HG03457 (cell line): ENCODE measurements around the gene PLEKHA4.

Experiments
- ATAC-seq: cut with Tn5 transposase; IDR thresholded peaks from one replicate; pipeline ENCODE4 v1.9.1; 2021; ENCODE audit warnings: moderate number of reproducible peaks; ENCODE audit not compliant: unreplicated experiment

Gene PLEKHA4

DNA sequence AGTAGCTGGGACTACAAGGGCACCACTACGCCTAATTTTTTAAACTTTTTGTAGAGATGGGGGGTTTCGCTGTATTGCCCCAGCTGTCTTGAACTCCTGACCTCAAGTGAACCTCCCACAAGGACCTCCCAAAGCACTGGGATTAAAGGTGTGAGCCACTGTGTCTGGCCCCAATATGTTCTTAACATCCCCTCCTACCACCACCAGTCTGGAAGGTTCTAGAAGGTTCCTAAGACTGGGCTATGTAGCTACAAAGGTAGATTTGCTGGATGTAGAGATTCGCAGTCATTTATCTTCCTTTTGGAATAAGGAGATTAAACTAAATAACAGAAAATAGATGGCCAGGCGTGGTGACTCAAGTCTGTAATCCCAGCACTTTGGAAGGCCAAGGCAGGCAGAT, 37.5 kb downstream of the PLEKHA4 start:
- no peak for ATAC-seq

DNA sequence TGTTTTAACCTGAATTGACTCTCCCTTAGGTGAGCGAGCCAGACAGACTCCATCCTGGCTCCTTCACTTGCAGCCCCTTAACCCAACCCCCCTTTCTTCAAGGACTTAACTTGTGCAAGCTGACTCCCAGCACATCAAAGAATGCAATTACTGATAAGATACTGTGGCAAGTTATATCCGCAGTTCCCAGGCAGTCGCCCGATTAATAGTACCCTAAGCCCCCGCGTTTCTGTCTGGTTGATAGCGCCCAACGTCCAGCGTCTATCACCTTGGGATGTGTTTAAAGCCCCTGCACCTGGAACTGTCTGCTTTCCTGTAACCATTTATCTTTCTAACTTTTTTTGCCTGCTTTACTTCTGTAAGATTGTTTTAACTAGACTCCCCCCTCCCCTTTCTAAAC, 38.3 kb downstream of the PLEKHA4 start:
- no peak for ATAC-seq

DNA sequence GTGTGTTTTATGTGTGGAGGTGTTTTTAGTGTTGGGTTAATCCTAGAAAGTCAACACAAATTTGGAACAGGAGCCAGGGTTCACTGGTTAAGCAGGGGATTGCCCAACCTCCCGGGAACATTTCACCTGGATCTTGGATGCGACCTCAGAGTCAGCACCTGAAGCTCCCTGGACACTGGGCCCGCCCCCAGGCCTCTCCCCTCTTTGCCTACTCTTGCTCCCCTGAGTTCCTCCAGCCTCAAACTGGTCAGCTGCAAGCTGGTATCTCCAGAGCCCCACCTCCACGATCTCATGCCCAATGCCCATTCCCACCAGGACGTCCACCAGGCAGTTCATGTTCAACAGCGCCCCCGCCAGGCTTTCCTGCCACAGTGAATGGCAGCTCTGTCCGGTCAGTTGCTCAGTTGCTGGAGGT, 41.8 kb downstream of the PLEKHA4 start:
- no peak for ATAC-seq

DNA sequence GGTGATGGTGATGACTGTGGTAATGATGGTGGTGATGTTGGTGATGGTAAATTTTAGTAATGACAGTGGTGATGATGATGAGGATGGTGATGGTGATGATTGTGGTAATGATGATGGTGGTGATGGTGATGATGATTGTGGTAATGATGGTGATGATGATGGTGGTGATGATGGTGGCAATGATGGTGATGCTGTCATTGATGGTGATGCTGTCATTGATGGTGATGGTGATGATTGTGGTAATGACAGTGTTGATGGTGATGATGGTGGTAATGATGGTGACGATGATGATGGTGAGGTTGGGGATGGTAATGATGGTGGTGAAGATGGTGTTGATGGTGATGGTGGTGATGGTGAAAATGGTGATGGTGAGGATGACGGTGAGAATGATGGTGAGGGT, 45.9 kb downstream of the PLEKHA4 start:
- no peak for ATAC-seq

DNA sequence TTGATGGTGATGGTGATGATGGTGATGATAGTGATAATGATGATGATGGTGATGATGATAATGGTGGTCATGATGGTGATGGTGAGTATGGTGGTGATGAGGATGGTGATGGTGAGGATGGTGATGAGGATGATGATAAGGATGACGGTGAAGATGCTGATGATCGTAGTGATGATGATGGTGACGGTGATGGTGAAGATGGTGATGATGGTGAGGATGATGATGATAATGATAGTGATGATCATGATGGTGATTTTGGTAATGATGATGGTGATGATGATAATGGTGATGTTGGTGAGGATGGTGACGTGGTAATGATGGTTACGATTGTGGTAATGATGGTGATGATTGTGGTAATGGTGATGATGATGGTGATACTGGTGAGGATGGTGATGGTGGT, 46.8 kb downstream of the PLEKHA4 start:
- ATAC-seq, result no peak

DNA sequence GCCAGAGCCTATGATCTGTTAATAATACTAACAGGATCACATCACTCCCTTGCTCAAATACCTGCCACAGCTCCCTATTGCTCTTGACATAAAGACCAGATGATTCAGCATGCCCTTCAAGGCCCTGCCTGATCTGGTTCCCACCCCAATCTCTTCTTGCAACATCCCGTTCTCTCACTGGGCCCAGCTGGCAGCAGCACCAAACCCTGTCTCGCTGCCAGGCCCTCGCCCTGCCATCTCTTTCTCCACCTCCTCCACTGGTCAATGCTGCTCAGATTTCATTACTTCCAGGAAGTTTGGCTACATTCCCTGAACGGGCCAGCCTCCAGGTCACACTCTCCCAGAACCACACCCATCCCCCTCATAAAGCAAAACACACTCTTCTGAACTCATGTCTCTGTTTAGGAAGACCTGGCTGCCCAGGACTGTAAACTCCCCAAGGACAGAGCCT, 49.0 kb downstream of the PLEKHA4 start:
- ATAC-seq, result no peak

DNA sequence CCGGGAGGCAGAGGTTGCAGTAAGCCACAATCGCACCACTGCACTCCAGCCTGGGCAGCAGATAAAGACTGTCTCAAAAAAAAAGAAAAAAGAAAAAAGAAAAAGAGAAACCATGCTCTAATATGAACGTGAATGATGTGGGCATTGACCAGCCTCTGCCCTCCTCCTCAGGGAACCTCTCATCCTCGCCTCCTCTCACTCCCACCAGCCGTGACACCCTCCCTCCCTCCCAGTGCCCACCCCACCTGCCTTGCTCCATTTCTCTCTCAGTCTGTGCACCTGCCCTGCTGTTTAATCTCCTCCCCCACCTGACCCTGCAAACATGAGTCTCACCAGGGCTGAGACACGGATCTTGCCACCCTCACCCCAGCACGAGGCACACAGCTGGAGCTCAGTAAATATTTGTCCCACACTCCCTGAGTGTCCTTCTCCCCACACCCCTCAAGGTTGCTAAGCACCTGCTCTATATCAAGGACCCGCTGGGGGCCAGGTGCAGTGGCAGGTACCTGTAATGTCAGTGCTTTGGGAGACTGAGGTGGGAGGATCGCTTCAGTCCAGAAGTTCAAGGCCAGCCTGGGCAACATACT, 50.1 kb downstream of the PLEKHA4 start:
- ATAC-seq, result no peak

DNA sequence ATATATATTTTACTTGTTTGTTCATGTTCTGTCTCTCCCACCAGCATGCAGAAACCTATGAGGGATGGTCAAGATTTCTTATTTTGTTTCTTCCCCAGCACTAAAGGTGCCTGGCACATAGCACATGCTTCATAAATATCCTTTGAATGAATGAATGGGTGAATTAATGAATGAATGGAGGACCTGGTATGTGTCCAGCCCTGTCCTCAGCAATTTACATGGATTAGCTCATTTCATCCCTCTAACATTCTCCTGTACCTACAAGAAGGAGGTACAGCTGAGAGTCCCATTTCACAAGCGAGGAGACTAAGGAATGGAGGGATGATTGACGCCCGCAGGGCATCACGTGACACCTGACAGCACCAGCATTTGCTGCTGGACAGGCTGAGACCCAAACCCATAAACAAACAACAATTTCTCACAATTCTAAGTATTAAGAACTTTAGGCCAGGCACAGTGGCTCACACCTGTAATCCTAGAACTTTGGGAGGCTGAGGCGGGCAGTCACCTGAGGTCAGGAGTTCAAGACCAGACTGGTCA, 50.8 kb downstream of the PLEKHA4 start:
- no peak for ATAC-seq

DNA sequence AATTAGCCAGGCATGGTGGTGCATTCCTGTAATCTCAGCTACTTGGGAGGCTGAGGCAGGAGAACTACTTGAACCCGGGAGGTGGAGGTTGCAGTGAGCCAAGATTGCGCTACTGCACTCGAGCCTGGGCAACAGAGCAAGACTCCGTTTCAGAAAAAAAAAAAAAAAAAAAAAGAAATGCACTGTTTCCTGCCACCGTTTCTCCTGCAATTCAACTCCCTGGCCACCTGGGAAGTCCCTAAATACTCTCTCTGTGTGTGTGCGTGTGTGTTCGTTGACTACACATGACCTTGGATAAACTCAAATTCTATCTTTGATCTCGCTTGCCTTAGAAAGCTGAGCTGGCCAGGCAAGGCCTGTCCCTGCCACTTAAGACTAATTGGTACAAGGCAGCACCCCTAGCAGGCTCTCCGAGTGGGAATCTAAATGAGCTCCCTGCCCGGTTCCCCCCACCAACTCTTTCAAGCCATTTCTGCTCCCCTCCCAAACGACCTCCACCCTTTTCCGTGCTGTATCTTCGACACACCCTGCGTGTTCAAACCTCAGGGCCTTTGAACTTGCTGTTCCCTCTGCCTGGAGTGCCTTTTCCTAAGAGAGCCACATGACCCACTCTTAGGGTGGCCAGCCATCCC, 52.4 kb downstream of the PLEKHA4 start:
- no peak for ATAC-seq

DNA sequence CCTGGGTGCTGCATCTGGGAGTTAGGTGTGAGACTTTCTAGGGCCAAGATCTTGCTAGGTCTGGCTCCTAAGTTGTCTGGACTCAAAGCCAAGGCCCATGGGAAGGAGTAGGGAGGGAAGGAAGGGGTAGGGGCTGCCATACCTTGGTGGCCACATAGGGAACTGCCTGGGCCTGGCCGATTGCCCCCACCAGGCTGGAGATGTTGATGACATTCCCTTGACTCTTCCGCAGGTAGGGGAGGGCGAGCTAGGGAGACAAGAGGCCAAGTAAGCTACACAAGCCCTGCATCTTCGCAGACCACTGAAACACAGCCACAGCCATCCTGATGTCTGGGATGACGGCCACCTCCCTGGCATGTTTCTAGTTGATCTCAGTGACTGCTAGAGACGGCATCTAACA, 53.5 kb downstream of the PLEKHA4 start:
- ATAC-seq, result no peak

DNA sequence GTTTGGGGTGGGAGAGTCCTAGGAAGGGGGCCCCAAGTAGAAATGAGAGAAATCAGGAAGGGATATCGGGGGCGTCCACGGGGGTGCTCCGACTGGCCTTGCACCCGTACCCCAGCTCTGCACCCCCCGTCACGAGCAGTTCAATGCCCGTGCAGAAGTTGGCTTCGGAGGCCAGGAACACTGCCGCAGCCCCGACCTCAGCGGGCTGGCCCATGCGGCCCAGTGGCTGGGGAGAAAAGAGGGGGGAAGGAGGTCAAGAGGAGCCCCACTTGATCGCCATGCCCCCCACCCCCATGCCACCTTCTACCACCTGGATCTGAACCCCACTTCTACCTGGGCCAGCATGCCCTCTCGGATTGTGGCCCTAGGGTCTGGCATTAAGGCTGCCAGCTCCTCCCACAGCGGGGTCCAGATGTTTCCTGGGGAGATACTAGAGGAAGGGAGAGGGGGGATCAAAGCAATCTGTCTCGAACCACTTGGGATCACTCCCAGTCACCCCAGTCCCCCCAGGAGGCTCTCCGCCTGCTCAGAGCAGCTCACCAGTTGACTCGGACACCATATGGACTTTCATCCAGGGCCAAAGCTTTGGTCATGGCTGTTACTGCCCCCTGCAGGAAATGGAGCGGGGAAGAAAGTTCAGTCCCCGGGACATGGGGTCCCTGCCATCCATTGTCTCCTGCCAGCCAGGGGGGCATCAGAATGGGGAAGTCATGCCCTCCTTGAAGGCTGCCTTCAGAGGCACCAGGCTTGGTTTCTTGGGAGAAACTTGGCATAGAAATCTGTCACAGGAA, 55.1 kb downstream of the PLEKHA4 start:
- no peak for ATAC-seq

DNA sequence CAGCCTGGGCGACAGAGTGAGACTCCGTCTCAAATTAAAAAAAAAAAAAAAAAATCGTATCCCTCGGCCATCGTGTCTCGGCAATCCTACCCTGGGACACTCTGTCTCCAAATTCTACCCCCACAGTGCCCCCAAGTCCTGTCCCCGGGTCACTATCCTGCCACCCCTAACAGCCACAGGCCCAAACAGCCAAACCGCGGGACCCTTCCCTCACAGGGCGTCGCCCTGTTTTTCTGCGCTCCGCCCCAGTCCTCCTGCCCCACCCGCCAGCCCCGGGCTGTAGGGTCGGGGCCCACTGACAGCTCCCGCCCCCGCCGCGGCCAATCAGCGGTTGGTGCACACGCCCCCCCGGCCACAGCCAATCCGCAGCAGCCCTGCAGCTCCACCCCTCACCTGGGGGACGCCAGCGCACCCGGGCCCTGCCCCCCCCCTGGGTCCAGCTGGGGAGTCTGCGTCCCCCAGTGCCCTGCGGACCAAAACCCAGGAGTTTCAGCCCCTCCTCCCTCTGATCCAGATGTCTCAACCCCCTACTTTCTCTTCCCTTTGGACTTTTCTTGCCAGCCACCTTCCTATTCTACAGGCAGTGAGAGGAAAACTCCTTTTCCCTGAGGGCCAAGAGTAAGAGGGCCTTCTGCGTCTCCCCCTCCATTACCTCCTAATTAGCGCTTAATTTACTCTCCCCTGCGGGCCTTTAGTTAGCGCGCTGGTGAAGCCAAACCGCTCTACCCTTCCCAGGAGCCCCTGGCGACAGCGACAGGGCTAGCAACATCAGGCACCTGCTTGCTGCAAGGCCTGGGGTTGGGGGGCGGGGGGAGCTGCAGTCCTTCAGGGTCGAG, 56.1 kb downstream of the PLEKHA4 start:
- no peak for ATAC-seq

DNA sequence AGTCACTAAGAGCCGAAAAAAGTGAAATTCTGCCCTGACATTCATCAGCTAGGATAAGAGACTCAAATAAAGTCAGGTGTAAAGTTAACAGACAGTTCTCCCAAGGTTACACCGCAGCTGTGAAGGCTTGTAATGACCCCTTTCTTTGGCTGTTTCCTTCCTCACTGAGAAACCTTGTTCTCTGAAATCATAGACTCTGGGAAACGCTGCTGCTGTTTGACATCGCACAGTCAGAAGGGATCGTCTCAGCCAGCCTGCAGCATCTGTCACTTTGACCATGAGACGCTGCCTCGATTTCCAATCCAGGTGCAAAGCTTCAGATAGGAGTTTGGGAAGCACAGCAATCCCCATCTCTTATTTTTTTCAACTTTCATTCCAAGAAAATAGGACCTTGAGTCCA, 58.3 kb downstream of the PLEKHA4 start:
- no peak for ATAC-seq

DNA sequence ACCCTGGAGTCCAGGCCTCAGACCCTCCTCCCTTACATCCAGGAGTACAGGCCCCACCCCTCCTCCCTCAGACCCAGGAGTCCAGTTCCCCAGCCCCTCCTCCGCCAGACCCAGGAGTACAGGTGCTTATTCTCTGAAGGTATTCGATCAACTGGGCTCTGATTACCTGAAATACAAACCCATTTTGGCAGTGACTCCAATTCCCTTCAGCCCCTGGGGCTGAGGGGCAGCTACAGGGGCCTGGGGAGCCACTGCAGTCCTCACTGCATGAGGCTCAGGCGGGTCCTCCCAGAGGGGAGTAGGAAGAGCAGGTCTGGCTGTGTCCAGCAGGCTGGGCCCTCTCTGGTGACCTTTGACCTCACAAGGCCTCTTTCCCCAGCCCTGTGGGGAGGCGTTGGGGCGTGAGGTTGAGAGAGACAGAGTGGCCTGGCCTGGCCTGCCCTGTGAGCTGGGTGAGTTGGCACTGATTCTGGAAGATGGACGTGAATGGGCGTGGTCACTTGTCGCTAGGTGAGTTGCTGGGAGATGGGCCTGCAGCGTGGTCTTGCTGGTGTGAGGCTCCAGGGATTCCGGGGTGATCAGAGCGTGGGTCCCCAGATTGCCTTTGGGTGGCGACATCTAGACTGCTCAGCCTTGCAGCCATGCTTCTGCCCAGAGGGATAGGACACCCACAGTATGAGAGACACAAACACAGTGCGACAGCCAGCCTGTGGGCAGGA, 60.7 kb downstream of the PLEKHA4 start:
- ATAC-seq, result no peak

DNA sequence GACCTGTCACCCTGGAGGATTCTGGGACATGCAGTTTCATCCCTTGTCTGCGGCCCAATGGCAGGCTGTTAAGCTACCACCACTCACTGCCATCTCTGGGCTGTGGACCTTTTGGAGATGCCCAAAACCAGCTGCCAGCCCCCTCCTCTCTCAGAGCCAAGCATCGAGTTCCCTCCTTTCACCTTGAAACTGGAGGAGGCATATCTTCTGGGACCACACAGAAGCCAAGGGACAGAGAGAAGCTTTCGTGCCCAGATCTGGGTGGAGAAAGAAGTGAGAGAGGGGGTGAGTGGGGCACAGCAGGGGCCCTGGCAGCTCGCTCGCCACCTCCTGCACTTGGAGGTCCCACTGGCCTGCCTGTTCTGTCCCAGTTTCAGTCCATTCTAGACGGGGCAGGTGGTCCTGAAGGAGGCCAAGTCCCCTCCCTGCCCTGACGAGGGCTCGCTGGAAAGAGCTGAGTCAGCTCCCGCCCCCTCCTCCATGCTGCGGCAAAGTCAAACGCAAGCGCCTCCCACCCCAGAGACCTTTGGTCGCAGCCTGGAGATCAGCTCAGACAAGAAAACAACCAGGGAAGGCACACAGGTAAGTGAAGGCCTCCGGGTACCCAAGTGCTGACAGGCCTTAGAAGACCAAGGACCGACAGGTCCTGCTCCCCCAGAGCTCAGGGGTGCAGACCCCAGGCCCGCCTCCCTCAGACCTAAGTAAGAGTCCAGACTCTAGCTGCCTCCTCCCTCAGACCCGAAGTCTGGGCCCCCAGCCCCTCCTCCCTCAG, 61.4 kb downstream of the PLEKHA4 start:
- no peak for ATAC-seq

DNA sequence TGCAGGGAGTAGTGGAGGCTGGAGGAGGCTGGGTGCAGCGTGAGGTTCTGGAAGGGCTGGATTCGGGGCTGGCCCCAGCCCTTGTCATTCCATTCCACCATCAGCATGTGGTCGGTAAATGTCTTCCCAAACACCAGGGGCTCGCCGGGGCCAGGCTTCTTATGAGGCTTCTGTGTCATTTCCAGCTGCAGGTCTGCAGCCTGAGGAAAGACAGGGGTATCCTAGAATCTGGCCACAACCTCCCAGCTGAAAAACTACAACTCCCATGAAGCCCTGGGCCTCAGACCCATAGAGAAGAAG, 61.9 kb downstream of the PLEKHA4 start:
- no peak for ATAC-seq

DNA sequence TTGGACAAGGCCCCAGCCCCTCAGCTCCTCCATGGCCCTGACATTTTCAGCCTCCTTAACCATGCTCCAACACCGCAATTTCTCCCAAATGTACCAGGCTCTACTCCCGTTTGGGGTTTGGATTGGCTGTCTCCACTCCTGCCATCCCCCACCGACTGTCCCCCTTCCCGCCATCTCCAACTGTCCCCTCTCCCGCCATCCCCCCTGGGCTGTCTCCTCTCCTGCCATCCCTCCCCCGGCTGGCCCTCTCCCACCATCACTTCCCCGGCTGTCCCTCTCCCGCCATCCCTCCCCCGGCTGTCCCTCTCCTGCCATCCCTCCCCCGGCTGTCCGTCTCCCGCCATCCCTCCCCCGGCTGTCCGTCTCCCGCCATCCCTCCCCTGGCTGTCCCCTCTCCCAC, 63.0 kb downstream of the PLEKHA4 start:
- ATAC-seq, result no peak

DNA sequence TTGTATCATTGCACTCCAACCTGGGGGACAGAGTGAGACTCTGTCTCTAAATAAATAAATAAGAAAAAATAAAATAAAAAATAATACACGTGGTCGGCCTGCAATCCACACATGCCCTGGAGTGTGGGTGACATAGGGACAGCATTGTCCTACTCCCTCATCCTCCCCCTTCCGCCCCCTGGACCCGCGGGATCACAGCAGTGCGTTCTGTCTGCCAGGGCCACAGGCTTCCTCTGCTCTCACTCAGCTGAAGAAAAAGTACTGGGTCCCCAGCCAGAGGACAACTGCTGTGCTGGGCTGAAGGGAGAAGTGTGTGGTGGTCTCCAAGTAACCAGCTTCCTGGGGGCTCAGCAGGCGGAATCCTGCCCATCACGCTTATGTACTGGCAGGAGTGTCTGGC, 63.9 kb downstream of the PLEKHA4 start:
- no peak for ATAC-seq

DNA sequence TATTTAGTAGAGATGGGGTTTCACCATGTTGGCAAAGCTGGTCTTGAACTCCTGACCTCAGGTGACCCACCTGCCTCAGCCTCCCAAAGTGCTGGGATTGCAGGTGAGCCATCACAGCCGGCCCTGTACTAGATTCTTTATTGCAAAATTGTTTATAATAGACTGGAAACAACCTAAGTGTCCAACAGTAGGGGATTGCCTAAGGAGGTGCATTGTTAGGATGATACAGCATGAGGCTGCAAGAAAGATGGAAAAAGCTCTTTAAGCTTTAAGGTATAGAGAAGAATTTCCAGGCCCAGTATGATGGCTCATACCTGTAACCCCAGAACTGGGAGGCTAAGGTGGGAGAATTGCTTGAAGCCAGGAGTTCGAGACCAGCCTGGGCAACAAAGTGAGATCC, 65.8 kb downstream of the PLEKHA4 start:
- no peak for ATAC-seq
